Body of pancreas (tissue), 4 donors: ENCODE results near the gene NOL4L. TPM values are rescaled to one million over a fixed set of nuclear protein-coding genes. Genes with fewer than 3 reads are reported as not detected.

Source experiments
- ATAC-seq: fragments of 150-250 bp; one replicate; pipeline ENCODE4 v1.9.1; 2016
- DNase-seq, 4 donors: peaks; one replicate each; pipeline ENCODE4 v3.0.0-alpha.2; 2019
- H3K27ac ChIP-seq, 4 donors: fragments of 200-600 bp; sonication (generic); 1 replicate in 3 of 4; 2 replicates in 1 of 4; pipeline versions ENCODE4 v1.5.1 to v1.6.1; 2016 to 2019; ENCODE audit warnings: mild to moderate bottlenecking in 1 of 4, mixed read lengths in 1 of 4, moderate library complexity in 1 of 4
- H3K27me3 ChIP-seq, 2 donors: fragments of 200-600 bp; sonication (generic); one replicate each; pipeline ENCODE4 v1.6.0; 2016; ENCODE audit warnings: mild to moderate bottlenecking in 1 of 2
- H3K36me3 ChIP-seq, 2 donors: fragments of 200-600 bp; sonication (generic); replicated peaks in 1 of 2; 2 replicates each; pipeline ENCODE4 v1.5.1; 2016; ENCODE audit warnings: low read depth in 2 of 2; ENCODE audit not compliant: insufficient read depth in 1 of 2
- H3K4me1 ChIP-seq: fragments of 200-600 bp; sonication (generic); one replicate; pipeline ENCODE4 v1.6.0; 2016
- H3K4me3 ChIP-seq, 2 donors: fragments of 200-600 bp; sonication (generic); 1 replicate in 1 of 2; 2 replicates in 1 of 2; pipeline ENCODE4 v1.5.1; 2016 to 2019
- H3K9me3 ChIP-seq, 3 donors: fragments of 200-600 bp; sonication (generic); 1 replicate in 2 of 3; 2 replicates in 1 of 3; pipeline ENCODE4 v1.5.1; 2016
- POLR2A ChIP-seq, 3 donors: fragments of 450-650 bp; IDR thresholded peaks; one replicate each; pipeline ENCODE4 v1.6.1; 2016; ENCODE audit warnings: antibody characterized with exemption in 3 of 3, mild to moderate bottlenecking in 2 of 3
- WGBS, 2 donors: methylation state at CpG; one replicate each; pipeline ENCODE4 v1.1.5; 2017; 5-methylcytosine and 5-hydroxymethylcytosine counted together
- intact Hi-C: fragments of 100-400 bp; cut with DNase I; formaldehyde crosslinking; loops from one replicate; pipeline ENCODE4 v1.15.1; 2023
- total RNA-seq, 2 donors: library from RNA; depleted of rRNA; stranded (reverse); fragments of >200 nt; gene quantifications; one replicate each; pipeline ENCODE4 v1.1.0, GENCODE V29; 2016
- TF ChIP-seq, protein P1 (sequence below), 7 experiments: fragments of 450-650 bp in 4 of 7; fragments of 200-600 bp in 3 of 7; sonication (generic) in 3 of 7; IDR thresholded peaks; one replicate each; pipeline ENCODE4 v1.5.1; 2016 to 2019; ENCODE audit warnings: antibody characterized with exemption in 7 of 7

The NOL4L gene
- total RNA-seq, 2 donors from 2014 or later = 15.0 to 36.9 TPM

- Histone ChIP-seq H3K4me1 (peaks cover 7% of the 10 kb centered on the region), H3K36me3 (no peaks in the 10 kb centered on the region), H3K27ac (no peak overlapping the region), H3K9me3 (no peaks in the 10 kb centered on the region), H3K4me3 (no peak overlapping the region), H3K27me3 (no peaks in the 10 kb centered on the region)
- ATAC-seq (no peak), DNase-seq (no peak)
- WGBS, 2 donors = 82 to 88% methylated on average over 2 to 5 of the region's 5 CpGs
- intact Hi-C loops = no loop called here
- TF ChIP-seq, protein P1, sequence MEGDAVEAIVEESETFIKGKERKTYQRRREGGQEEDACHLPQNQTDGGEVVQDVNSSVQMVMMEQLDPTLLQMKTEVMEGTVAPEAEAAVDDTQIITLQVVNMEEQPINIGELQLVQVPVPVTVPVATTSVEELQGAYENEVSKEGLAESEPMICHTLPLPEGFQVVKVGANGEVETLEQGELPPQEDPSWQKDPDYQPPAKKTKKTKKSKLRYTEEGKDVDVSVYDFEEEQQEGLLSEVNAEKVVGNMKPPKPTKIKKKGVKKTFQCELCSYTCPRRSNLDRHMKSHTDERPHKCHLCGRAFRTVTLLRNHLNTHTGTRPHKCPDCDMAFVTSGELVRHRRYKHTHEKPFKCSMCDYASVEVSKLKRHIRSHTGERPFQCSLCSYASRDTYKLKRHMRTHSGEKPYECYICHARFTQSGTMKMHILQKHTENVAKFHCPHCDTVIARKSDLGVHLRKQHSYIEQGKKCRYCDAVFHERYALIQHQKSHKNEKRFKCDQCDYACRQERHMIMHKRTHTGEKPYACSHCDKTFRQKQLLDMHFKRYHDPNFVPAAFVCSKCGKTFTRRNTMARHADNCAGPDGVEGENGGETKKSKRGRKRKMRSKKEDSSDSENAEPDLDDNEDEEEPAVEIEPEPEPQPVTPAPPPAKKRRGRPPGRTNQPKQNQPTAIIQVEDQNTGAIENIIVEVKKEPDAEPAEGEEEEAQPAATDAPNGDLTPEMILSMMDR (IDR thresholded peaks at IDR 0.05) = no peak
- no peak for TF ChIP-seq POLR2A (IDR thresholded peaks at IDR 0.05)
Observed at GRCh38 chr20:32589256-32589655, 4.1 kb upstream of the NOL4L start.

GRCh38 chr20:32588040-32588439, 2.9 kb upstream of the NOL4L start:
- no peak overlapping the region for H3K4me3 ChIP-seq
- ATAC-seq (no peak), DNase-seq (no peak)
- H3K9me3 ChIP-seq = no peaks in the 10 kb centered on the region
- 62 to 79% methylated on average over 3 to 5 of the region's 5 CpGs for WGBS, 2 donors
- intact Hi-C loops = no loop called here
- no peaks in the 10 kb centered on the region for H3K27me3 ChIP-seq
- H3K4me1 ChIP-seq = peaks cover 14% of the 10 kb centered on the region
- no peak overlapping the region for H3K27ac ChIP-seq
- no peak for TF ChIP-seq POLR2A (IDR thresholded peaks at IDR 0.05)
- TF ChIP-seq, protein P1 (IDR thresholded peaks at IDR 0.05) = no peak
- no peaks in the 10 kb centered on the region for H3K36me3 ChIP-seq

- Histone ChIP-seq H3K4me3 (no peak overlapping the region), H3K36me3 (no peaks in the 10 kb centered on the region), H3K27ac (no peak overlapping the region), H3K4me1 (peaks cover 17% of the 10 kb centered on the region), H3K27me3 (no peaks in the 10 kb centered on the region), H3K9me3 (no peaks in the 10 kb centered on the region)
- no peak for ATAC-seq
- no peak for TF ChIP-seq POLR2A (IDR thresholded peaks at IDR 0.05)
- TF ChIP-seq, protein P1 (IDR thresholded peaks at IDR 0.05) = no peak
- intact Hi-C loops = no loop called here
- 55 to 59% methylated on average over 7 to 8 of the region's 8 CpGs for WGBS, 2 donors
- no peak for DNase-seq
Observed at GRCh38 chr20:32586291-32586690, 1.2 kb upstream of the NOL4L start.

GRCh38 chr20:32585586-32586127, 524 bp upstream of the NOL4L start:
- 16 to 40% methylated on average over 7 to 30 of the region's 32 CpGs for WGBS, 2 donors
- Histone ChIP-seq H3K27me3 (no peaks in the 10 kb centered on the region), H3K9me3 (no peaks in the 10 kb centered on the region), H3K36me3 (no peaks in the 10 kb centered on the region), H3K4me1 (peaks cover 17% of the 10 kb centered on the region), H3K4me3 (no peak overlapping the region), H3K27ac (no peak overlapping the region)
- DNase-seq (no peak), ATAC-seq (no peak)
- TF ChIP-seq, protein P1 (IDR thresholded peaks at IDR 0.05) = no peak
- TF ChIP-seq POLR2A (IDR thresholded peaks at IDR 0.05) = no peak
- intact Hi-C loops = no loop called here

DNA sequence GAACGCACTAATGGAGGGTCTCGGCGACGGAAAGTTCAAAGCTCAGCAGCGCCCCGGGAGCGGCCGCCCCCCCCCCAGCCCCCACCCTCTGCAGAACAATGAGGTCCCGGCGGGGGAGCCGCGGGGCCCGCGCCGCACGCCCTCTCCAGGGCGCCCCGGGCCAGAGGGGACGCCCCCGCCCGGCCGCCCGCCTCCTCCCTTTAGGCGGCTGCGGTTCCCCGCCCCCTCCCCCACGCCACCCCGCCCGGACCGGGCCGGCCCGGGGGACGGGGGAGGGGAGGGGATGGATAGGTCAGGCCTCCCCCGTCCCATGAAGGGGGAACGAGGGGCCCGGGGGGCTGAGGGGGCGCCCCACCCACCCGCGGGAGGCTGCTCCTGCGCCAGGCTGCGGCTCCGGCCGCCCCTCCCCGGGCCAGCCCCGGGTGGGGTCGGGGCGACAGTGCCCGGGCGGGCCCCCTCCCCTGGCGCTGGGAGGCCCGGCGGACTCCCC, 1.5 kb downstream of the NOL4L start:
- ATAC-seq = no peak
- TF ChIP-seq, protein P1 (IDR thresholded peaks at IDR 0.05) = no peak
- TF ChIP-seq POLR2A (IDR thresholded peaks at IDR 0.05) = no peak
- 0% methylated on average over 5 of the region's 52 CpGs; no CpG with 5 or more reads in 1 of the 2 donors for WGBS, 2 donors
- peak overlapping the region; percentile 15 to 16 for H3K4me3 ChIP-seq
- no peaks in the 10 kb centered on the region for H3K36me3 ChIP-seq
- H3K27me3 ChIP-seq = no peaks in the 10 kb centered on the region
- intact Hi-C loops = no loop called here
- H3K27ac ChIP-seq = no peak overlapping the region
- peaks cover 17% of the 10 kb centered on the region for H3K4me1 ChIP-seq
- H3K9me3 ChIP-seq = no peaks in the 10 kb centered on the region
- DNase-seq = no peak
